ENCODE measurements around the gene CDH22.

- TF ChIP-seq CTCF (IDR thresholded peaks at IDR 0.05) (no peak), POLR2A (IDR thresholded peaks at IDR 0.05) (no peak), POLR2AphosphoS5 (IDR thresholded peaks at IDR 0.05; ENCODE audit: insufficient read depth in 1 of 2, low read depth in 1 of 2) (no peak)
Observed at GRCh38 chr20:46291401-46291800, 16.9 kb downstream of the CDH22 start.
